Motor neuron (in vitro differentiated cells): ENCODE measurements around the gene NINJ2. TPM values are rescaled to one million over a fixed set of nuclear protein-coding genes. Genes with fewer than 3 reads are reported as not detected.

ENCODE experiments used
- ATAC-seq, 8 experiments: fragments of 200-7000 bp; cut with Tn5 transposase; replicated peaks in 6 of 8; 2 replicates each; pipeline ENCODE4 v1.8.0; 2021; ENCODE audit warnings: mild to moderate bottlenecking in 8 of 8, moderate library complexity in 8 of 8
- H3K27ac ChIP-seq, 2 donors: fragments of 250-450 bp; sonication (Bioruptor Pico); 2 replicates each; pipeline ENCODE4 v1.9.0; 2021; ENCODE audit warnings: antibody characterized with exemption in 2 of 2, mild to moderate bottlenecking in 2 of 2, moderate library complexity in 1 of 2
- H3K4me1 ChIP-seq, 2 donors: fragments of 250-450 bp; sonication (Bioruptor Pico); replicated peaks in 1 of 2; 2 replicates each; pipeline ENCODE4 v1.6.1; 2021; ENCODE audit warnings: antibody characterized with exemption in 2 of 2, mild to moderate bottlenecking in 2 of 2, moderate library complexity in 1 of 2
- H3K4me3 ChIP-seq, 5 donors: fragments of 250-450 bp; sonication (Bioruptor Pico); 2 replicates each; pipeline ENCODE4 v1.9.0; 2021; ENCODE audit warnings: antibody characterized with exemption in 5 of 5, mild to moderate bottlenecking in 5 of 5, moderate library complexity in 4 of 5
- WGBS, 10 experiments: fragments of 450-650 bp; shearing (Covaris generic); methylation state at CpG; one replicate each; pipeline ENCODE4 v1.0.0; 2022; 5-methylcytosine and 5-hydroxymethylcytosine counted together
- in situ Hi-C, 9 experiments: fragments of 400-800 bp; cut with MboI; loops; one replicate each; pipeline ENCODE4 v1.15.0; 2021; ENCODE audit warnings: low sequenced_read_pairs in 9 of 9, low pct_unique_long_range_greater_than_20kb in 2 of 9; ENCODE audit not compliant: unreplicated experiment in 9 of 9
- total RNA-seq, 8 experiments: library from RNA; unstranded; fragments of 300-600 nt; gene quantifications; 2 replicates each; pipeline versions ENCODE4 v1.2.3 to v1.2.4, GENCODE V29; 2022

Gene NINJ2
- total RNA-seq, 8 experiments from 2014 or later: 0.21 to 4.5 (median 0.54) TPM; not detected in 1

DNA sequence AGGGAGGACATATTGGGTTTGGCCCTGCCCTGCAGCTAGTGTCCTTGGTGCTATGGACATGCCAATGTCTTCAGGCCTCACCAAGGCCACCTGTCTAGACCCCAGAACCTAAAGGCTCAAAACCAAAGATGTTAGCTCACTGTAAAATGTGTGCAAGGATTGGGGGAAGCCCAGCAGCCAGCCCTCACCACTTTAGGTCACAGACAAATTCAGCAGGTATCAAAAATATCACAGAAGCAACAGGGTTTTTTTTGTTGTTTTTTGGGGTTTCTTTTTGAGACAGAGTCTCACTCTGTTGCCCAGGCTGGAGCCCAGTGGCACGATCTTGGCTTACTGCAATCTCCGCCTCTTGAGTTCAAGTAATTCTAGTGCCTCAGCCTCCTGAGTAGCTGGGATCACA lies 29.0 kb upstream of the NINJ2 start:
- WGBS, 10 experiments: 29 to 100% (median 60%) methylated on average over 1 to 2 of the region's 2 CpGs; no CpG with 5 or more reads in 5 of the 10 experiments
- Histone ChIP-seq H3K4me1 (no peaks in the 10 kb centered on the region), H3K27ac (no peak overlapping the region), H3K4me3 (no peak overlapping the region)
- in situ Hi-C loops: no loop called here
- no peak for ATAC-seq

- WGBS, 10 experiments: 70 to 100% (median 87%) methylated on average over 1 to 10 of the region's 12 CpGs; no CpG with 5 or more reads in 1 of the 10 experiments
- Histone ChIP-seq H3K27ac (no peak overlapping the region), H3K4me1 (no peaks in the 10 kb centered on the region), H3K4me3 (no peak overlapping the region)
- no peak for ATAC-seq
- in situ Hi-C loops: no loop called here
These were observed 27.2 kb upstream of the NINJ2 start for GRCh38 chr12:690466-690865.

DNA sequence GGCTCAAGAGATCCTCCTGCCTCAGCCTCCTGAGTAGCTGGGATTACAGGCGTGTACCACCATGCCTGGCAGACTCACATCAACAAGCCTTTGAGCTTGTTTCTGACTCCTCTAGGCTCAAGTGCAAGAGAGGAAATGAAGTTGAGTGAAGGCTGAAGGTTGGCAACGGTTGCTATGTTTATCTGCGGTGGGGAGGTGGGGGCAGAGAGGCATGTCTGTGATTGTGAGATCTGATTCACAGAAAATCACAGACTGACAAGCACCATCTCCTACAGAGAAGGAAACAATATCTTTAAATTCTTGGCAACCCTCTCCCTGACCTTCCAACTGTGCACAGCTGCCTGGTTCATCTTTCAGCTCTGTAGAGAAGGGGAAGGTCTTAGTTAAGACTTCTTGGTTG lies 22.1 kb upstream of the NINJ2 start:
- H3K4me1 ChIP-seq: peaks cover 0 to 7% of the 10 kb centered on the region in 2 donors
- H3K27ac ChIP-seq: no peak overlapping the region
- 40 to 100% (median 82%) methylated on average over 1 to 3 of the region's 3 CpGs; no CpG with 5 or more reads in 6 of the 10 experiments for WGBS, 10 experiments
- H3K4me3 ChIP-seq: no peak overlapping the region
- in situ Hi-C loops: no loop called here
- no peak for ATAC-seq

DNA sequence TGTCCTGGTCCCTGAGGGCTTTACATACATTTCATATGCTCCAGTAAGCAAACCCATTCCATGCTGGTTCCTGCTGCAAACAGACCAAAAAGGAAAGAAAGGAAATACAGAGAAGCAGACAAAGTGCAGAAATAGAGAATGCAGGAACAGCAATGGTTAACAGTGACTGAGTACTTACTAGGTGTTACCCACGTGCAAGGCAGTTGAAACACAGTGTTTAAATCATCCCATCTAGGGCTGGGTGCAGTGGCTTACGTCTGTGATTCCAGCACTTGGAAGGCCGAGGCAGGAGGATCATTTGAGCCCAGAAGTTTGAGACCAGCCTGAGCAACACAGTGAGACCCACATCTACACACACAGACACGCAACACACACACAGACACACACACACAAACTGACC lies 21.2 kb upstream of the NINJ2 start:
- ATAC-seq: no peak
- 0 to 83% (median 66%) methylated on average over 1 to 4 of the region's 4 CpGs; no CpG with 5 or more reads in 3 of the 10 experiments for WGBS, 10 experiments
- peaks cover 0 to 7% of the 10 kb centered on the region in 2 donors for H3K4me1 ChIP-seq
- no peak overlapping the region for H3K27ac ChIP-seq
- H3K4me3 ChIP-seq: no peak overlapping the region
- in situ Hi-C loops: no loop called here

- ATAC-seq: no peak
- in situ Hi-C loops: no loop called here
- Histone ChIP-seq H3K4me1 (peaks cover 0 to 7% of the 10 kb centered on the region in 2 donors), H3K4me3 (no peak overlapping the region), H3K27ac (no peak overlapping the region)
- WGBS, 10 experiments: 17 to 100% (median 87%) methylated on average over 1 to 7 of the region's 10 CpGs; no CpG with 5 or more reads in 2 of the 10 experiments
These were observed 18.5 kb upstream of the NINJ2 start for GRCh38 chr12:681568-682256.

DNA sequence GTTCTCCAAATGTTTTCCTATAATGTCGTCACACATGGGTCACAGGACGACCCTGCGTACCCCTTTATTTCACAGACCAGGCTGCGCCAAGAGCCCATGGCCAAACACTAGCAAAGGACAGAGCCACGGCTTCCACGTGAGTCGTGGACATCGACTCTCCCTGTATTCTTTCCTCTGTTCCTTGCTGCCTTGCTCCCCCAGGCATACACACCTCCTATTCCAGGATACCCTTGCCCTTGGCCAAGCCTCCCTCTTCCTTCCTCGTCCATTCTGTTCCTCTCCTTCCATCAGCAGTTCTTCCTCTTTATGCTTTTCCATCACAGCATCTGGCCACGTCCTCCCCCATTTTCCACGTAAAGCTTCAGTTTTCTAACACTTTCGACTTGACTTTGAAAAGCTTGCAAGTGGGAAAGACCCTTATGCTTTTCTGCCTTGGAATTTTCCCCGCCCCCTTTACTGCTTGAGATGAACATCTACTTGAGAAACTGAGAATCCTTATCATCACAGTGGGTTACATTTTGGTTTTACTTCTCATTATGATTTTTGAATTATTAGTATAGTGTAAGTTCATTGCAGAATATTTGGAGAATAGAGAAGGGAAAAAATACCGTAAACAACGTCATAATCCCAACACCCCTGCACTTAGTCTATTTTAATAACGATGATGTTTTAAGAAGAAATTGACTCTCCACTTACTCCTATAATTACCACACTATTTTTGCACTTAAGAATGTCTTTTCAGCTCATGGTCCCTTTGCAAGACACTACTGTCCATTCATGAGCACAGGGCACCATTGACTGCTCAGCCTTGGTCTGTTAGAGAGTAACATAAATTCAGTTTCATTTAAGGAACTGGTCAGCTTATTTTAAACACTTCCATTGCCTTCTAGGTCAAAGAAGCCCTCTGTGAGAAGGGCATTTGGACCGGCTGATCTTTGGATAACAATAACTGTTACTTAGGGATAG lies 15.8 kb upstream of the NINJ2 start:
- WGBS, 10 experiments: 47 to 100% (median 90%) methylated on average over 4 to 15 of the region's 17 CpGs
- in situ Hi-C loops: no loop called here
- Histone ChIP-seq H3K27ac (no peak overlapping the region), H3K4me1 (peaks cover 0 to 7% of the 10 kb centered on the region in 2 donors), H3K4me3 (no peak overlapping the region)
- no peak for ATAC-seq

DNA sequence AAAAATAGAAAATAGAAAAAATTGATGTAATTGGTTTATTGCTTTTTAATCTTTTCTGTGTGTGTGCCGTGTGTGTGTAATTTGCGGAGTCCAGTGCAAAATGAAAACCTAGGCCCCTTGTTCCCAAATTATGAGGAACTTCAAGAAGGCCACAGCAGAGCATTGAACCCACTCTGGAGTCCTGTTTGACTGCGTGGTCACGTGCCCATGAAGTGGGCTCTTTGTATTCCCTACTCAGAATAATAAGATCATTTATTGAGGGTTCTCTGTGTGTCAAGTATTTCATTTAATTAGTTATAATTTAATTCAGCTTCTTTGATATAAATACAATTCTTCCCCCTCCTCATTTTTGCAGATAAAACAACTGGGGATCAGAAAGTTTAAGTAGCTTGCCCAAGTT lies 12.3 kb upstream of the NINJ2 start:
- no peaks in the 10 kb centered on the region for H3K4me1 ChIP-seq
- 33 to 100% (median 92%) methylated on average over 1 to 4 of the region's 4 CpGs for WGBS, 10 experiments
- H3K27ac ChIP-seq: no peak overlapping the region
- in situ Hi-C loops: no loop called here
- ATAC-seq: no peak
- no peak overlapping the region for H3K4me3 ChIP-seq

- no peak overlapping the region for H3K4me3 ChIP-seq
- no peak overlapping the region for H3K27ac ChIP-seq
- in situ Hi-C loops: no loop called here
- H3K4me1 ChIP-seq: no peaks in the 10 kb centered on the region
- no peak for ATAC-seq
- WGBS, 10 experiments: 20 to 90% (median 52%) methylated on average over 1 to 3 of the region's 4 CpGs; no CpG with 5 or more reads in 1 of the 10 experiments
These were observed 11.1 kb upstream of the NINJ2 start for GRCh38 chr12:674272-674781.

DNA sequence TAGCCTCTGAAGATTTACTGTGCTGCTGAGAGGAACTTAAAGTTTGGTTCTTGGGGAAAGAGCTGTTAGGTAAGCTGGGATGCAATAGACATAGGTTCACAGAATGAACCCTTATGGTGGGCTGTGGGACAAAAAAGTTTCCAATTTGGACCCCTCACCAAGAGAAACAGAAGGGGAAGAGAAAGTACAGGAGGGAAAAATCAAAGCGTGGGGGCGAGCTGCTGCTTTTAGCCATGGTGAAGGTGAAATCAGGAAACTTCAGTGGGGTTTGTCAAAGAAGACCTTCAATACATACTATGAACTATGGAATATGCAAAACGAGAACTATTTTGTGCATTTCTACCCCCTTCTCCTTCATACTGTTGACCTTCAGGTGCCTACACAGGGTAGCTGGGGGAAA lies 10.6 kb upstream of the NINJ2 start:
- in situ Hi-C loops: no loop called here
- Histone ChIP-seq H3K27ac (no peak overlapping the region), H3K4me3 (no peak overlapping the region), H3K4me1 (no peaks in the 10 kb centered on the region)
- ATAC-seq: no peak
- WGBS, 10 experiments: 43 to 89% (median 65%) methylated on average over 1 to 3 of the region's 3 CpGs; no CpG with 5 or more reads in 4 of the 10 experiments

DNA sequence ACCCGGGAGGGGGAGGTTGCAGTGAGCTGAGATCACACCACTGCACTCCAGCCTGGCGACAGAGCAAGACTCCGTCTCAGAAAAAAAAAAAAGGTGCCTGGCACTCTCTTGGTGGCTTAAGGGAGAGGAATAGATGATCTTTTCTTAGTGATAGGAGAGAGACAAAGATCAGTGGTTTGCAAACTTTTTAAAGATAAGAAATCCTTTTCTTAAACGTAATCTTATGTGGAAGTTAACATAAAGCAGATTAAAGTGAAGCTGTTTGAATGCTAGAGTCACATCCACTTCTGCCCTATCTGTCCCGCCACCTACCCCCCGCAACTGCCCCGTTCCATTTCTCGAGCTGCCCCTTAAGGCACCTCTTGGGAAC lies 6.3 kb upstream of the NINJ2 start:
- in situ Hi-C loops: no loop called here
- Histone ChIP-seq H3K4me3 (no peak overlapping the region), H3K4me1 (no peaks in the 10 kb centered on the region), H3K27ac (no peak overlapping the region)
- no peak for ATAC-seq
- 40 to 100% (median 81%) methylated on average over 1 to 6 of the region's 8 CpGs; no CpG with 5 or more reads in 2 of the 10 experiments for WGBS, 10 experiments

- 44 to 92% (median 84%) methylated on average over 1 of the region's 1 CpG; no CpG with 5 or more reads in 2 of the 10 experiments for WGBS, 10 experiments
- no peak for ATAC-seq
- in situ Hi-C loops: no loop called here
- Histone ChIP-seq H3K4me3 (no peak overlapping the region), H3K4me1 (no peaks in the 10 kb centered on the region), H3K27ac (no peak overlapping the region)
These were observed 4.8 kb upstream of the NINJ2 start for GRCh38 chr12:668090-668481.

- Histone ChIP-seq H3K4me3 (no peak overlapping the region), H3K27ac (no peak overlapping the region), H3K4me1 (no peaks in the 10 kb centered on the region)
- in situ Hi-C loops: no loop called here
- WGBS, 10 experiments: 50 to 100% (median 80%) methylated on average over 1 to 6 of the region's 7 CpGs; no CpG with 5 or more reads in 1 of the 10 experiments
- ATAC-seq: no peak
These were observed 3.6 kb upstream of the NINJ2 start for GRCh38 chr12:666766-667308.

GRCh38 chr12:666066-666465 lies 2.8 kb upstream of the NINJ2 start:
- 0 to 92% (median 81%) methylated on average over 1 to 2 of the region's 2 CpGs; no CpG with 5 or more reads in 1 of the 10 experiments for WGBS, 10 experiments
- no peaks in the 10 kb centered on the region for H3K4me1 ChIP-seq
- in situ Hi-C loops: no loop called here
- no peak overlapping the region for H3K4me3 ChIP-seq
- no peak overlapping the region for H3K27ac ChIP-seq
- ATAC-seq: no peak
